GM19099 (cell line): ENCODE results near the gene BCL11A.

Experiments used
- POLR2A ChIP-seq: IDR thresholded peaks from 3 replicates; pipeline ENCODE4 v1.6.1; 2011; ENCODE audit warnings: low read depth; ENCODE audit not compliant: insufficient read length; ENCODE audit errors: extremely low read depth

Gene BCL11A

DNA sequence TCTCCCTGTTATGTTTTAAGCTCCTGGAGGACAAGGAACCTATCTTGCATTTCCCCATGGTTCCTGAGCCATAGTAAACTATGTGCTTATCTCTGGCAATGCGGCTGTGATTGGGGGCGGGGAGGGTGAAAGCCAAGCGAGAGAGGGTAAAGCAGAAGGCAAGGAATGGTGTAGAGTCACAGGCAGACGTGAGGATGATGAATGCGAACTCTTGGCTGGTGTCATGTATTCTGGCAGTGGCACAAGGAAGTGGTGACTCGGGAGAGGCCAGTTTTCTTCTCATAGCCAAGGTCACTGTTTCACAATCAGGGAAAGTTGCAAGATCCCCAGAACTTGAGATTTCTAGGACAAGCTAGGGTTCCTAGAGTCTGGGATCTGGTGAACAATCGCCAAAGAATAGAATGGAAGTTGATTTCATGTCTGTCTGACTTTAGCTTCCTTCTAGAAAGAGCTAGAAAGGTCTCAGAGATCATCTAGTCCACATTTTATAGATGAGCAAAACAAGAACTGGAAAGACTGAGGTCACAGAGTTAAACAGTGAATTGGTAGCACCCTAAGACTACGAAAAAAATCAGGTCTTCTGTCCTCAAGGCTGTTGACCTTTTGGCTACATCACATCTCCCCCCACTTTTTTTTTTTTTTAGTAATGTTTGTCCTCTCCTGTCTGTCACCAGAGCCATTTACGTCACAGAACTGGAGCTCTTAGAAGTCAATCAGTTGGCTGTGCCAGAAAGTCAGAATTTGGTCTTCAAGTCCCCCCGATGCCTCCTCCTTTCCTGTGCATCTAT is 137.0 kb downstream of the BCL11A start:
- TF ChIP-seq POLR2A, result no peak

- no peak for TF ChIP-seq POLR2A
Observed at GRCh38 chr2:60415814-60416213, 137.6 kb downstream of the BCL11A start.

DNA sequence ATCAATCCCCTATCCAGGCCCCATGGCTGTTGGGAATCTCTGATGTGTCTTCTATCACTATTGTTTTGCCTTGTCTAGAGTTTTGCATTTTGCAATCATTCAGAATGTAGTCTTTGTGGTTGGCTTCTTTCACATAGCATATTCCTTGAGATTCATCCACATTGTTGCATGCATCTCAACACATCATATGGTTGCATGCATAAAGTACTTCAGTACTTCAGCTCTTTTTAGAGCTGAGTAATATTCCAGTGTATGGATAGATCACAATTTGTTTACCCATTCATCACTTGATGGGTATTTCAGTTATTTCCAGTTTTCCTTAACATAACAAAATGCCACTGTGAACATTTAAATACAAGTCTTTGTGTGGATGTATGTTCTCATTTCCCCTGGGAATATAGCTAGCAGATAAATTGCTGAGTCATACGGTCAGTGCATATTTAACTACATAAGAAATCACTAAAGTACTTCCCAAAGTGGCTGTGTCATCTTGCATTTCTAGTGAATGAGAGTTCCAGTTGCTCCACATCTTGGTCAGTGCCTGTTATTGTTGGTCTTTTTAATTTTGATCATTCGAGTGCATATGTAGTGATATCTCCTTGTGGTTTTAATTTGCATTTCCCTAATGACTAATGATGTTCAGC is 138.8 kb downstream of the BCL11A start:
- TF ChIP-seq POLR2A, result no peak

DNA sequence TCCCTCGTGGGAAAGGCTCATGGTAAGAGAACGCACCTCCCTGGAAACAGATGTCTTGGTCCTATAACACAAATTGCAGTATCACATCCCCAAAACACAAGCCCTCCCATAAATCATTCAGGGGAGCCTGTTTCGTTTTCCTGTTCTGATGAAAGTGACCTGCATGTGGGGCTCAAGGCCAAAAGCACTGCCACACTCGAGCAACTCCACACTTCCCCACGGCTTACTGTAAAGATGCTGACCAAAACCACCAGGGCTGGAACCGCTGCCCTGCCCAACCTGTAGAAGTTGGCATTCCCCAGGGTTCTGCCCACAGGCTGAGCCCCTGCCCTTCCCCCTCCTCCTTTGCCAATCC is 139.7 kb downstream of the BCL11A start:
- no peak for TF ChIP-seq POLR2A

DNA sequence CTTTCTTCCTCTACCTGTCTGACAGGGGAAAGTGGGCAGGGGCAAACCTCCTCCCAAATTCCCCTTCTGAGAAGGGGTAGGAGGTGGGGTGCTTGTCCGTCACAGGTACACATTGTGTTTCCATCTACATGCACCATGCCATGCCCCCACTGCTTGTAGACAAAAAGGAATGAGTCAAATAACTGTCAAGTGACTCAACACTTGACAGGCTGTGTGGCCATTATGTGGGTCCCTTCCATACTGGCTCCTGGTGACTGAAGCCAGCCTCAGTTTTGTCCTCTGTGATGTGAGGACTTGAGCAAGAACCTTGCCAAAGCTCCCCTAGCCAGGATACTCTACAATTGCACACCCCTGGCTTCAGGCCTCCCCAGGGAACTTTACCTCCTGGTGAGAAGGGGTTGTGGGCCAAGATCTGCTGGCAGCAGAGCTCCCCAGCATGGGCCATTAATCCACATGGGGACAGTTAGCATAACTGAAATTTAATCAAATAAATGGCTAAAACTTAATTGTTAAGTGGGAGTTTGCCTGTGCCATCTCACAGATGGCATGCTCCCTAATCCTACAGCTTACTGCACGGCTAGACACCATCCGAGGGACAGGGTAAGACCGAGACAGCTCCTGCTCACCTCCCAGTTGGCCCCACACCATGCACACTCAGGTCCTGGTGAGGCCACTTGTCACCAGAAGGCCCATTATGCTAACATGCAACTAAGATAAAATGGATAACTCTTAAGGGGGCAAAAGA is 140.2 kb downstream of the BCL11A start:
- no peak for TF ChIP-seq POLR2A

- no peak for TF ChIP-seq POLR2A
Observed at GRCh38 chr2:60412620-60413019, 140.8 kb downstream of the BCL11A start.

DNA sequence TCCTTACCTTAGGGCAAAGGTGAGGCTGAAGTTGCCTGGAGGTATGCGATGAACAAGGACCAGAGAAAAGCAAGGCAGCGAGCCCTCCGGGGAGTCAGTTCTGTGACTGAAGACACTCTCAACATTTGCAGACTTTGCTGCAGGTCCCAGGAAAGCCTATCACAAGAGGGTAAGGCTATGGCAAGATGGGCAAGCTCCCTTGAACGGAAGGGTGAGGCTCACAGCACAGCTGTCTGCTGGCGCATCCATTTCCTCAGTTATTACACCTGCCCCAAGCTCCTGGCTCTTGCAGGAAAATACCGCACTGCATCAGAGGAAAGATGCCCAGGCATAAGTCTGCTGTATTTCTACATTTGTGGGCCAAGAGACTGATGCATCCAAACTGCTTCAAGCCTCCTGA is 141.4 kb downstream of the BCL11A start:
- TF ChIP-seq POLR2A, result no peak

DNA sequence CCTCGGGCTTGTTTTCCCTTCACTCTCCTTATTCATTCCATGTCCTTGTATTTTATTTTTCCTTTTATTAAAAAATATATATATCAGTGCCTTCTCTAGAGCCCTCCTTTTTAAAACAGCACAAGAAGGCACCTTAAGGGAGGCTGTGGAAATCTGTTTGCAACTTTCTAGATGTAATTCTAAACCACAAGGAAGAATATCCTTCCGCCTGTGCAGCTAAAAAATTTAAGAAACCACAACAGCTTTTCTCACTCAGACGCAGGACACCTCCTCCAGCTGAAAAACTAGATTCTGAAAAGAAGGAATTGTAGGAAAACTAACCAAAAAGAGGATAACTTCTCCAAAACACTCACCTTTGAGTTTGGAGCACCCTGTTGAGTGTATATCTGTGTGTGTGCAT is 142.2 kb downstream of the BCL11A start:
- no peak for TF ChIP-seq POLR2A

GRCh38 chr2:60410456-60411146 is 142.9 kb downstream of the BCL11A start:
- TF ChIP-seq POLR2A, result no peak

GRCh38 chr2:60409531-60409871 is 144.0 kb downstream of the BCL11A start:
- no peak for TF ChIP-seq POLR2A

- TF ChIP-seq POLR2A, result no peak
Observed at GRCh38 chr2:60408811-60409530, 144.5 kb downstream of the BCL11A start.

GRCh38 chr2:60408207-60408606 is 145.2 kb downstream of the BCL11A start:
- TF ChIP-seq POLR2A, result no peak

- no peak for TF ChIP-seq POLR2A
Observed at GRCh38 chr2:60407398-60407797, 146.1 kb downstream of the BCL11A start.

DNA sequence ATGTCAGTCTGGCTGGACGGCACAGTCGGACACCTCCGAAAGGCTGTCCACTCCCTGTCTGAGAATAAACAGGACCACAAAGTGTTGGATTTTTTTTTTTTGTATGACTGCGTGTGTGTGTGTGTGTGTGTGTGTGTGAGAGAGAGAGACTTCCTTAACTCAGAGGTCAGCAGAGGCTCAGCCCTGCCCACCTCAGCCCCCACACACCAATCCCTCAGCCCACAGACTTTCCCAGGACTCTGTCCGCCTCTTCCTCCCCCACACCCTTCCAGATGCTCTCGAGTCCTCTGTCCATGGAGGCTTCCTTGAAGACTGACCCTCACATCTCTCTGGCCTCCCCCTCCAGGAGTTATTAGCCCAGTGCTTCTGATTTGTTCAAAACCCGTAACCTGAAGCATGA is 147.3 kb downstream of the BCL11A start:
- no peak for TF ChIP-seq POLR2A
